ENCODE data around the gene PHTF2.

GRCh38 chr7:77881871-77882270 lies 83.3 kb downstream of the PHTF2 start:
- TF ChIP-seq CTCF (IDR thresholded peaks at IDR 0.05) (no peak), POLR2AphosphoS5 (IDR thresholded peaks at IDR 0.05) (no peak)

Measured in transverse colon (tissue), 4 donors.